DND-41 (cell line): ENCODE results near the gene SERINC5.

ENCODE experiments used
- ATAC-seq: fragments of 200-7000 bp; cut with Tn5 transposase; 3 replicates; pipeline ENCODE4 v1.9.1; 2021; ENCODE audit warnings: low read depth; ENCODE audit not compliant: insufficient read depth
- DNase-seq: peaks from one replicate; pipeline ENCODE4 v3.0.0-alpha.2; 2020
- H2AFZ ChIP-seq: 2 replicates; pipeline ENCODE4 v1.6.0; 2012; ENCODE audit warnings: low read depth, low read length
- H3K27ac ChIP-seq: 2 replicates; pipeline ENCODE4 v1.5.1; 2012; ENCODE audit warnings: low read length, inconsistent platforms
- H3K27me3 ChIP-seq: fragments of 200-600 bp; sonication (generic); 2 replicates; pipeline ENCODE4 v1.6.0; 2012; ENCODE audit warnings: low read length, mild to moderate bottlenecking, inconsistent platforms; ENCODE audit not compliant: insufficient read depth, poor library complexity
- H3K36me3 ChIP-seq: 2 replicates; pipeline ENCODE4 v1.5.1; 2012; ENCODE audit warnings: low read length, inconsistent platforms; ENCODE audit not compliant: insufficient read depth
- H3K4me1 ChIP-seq: 2 replicates; pipeline ENCODE4 v1.5.1; 2012; ENCODE audit warnings: mild to moderate bottlenecking, low read length; ENCODE audit not compliant: insufficient read depth
- H3K4me2 ChIP-seq: 2 replicates; pipeline ENCODE4 v1.6.0; 2012; ENCODE audit warnings: mild to moderate bottlenecking, moderate library complexity, low read length, inconsistent platforms; ENCODE audit not compliant: insufficient read depth
- H3K4me3 ChIP-seq, 2 experiments: fragments of 200-600 bp in 1 of 2; shearing (Covaris generic) in 1 of 2; 2 replicates each; pipeline ENCODE4 v1.5.1; 2012 to 2016; ENCODE audit warnings: inconsistent platforms in 2 of 2, low read length in 2 of 2, mild to moderate bottlenecking in 2 of 2, low read depth in 1 of 2, moderate library complexity in 1 of 2
- H3K79me2 ChIP-seq: 2 replicates; pipeline ENCODE4 v1.6.0; 2012; ENCODE audit warnings: low read length, inconsistent platforms; ENCODE audit not compliant: insufficient read depth
- H3K9ac ChIP-seq: 2 replicates; pipeline ENCODE4 v1.6.0; 2012; ENCODE audit warnings: low read depth, mild to moderate bottlenecking, inconsistent platforms, low read length, moderate library complexity
- H3K9me3 ChIP-seq: 2 replicates; pipeline ENCODE4 v1.5.1; 2012; ENCODE audit warnings: low read length, moderate library complexity, mild to moderate bottlenecking, inconsistent platforms; ENCODE audit not compliant: insufficient read depth, severe bottlenecking
- H4K20me1 ChIP-seq: 2 replicates; pipeline ENCODE4 v1.6.0; 2012; ENCODE audit warnings: low read length; ENCODE audit not compliant: insufficient read depth
- CTCF ChIP-seq: IDR thresholded peaks from 2 replicates; pipeline ENCODE4 v1.5.1; 2012; ENCODE audit warnings: borderline replicate concordance, low read length, moderate library complexity, mild to moderate bottlenecking; ENCODE audit not compliant: poor library complexity, severe bottlenecking; ENCODE audit errors: extremely low read depth
- EZH2 ChIP-seq: IDR thresholded peaks from 3 replicates; pipeline ENCODE4 v1.6.1; 2012; ENCODE audit warnings: borderline replicate concordance, low read depth, mild to moderate bottlenecking, moderate library complexity, low read length, inconsistent platforms; ENCODE audit not compliant: severe bottlenecking

Gene SERINC5

GRCh38 chr5:80149161-80149609 is 106.7 kb downstream of the SERINC5 start:
- Histone ChIP-seq H3K27me3 (no peaks in the 10 kb centered on the region), H3K4me2 (no peak overlapping the region), H4K20me1 (no peaks in the 10 kb centered on the region), H3K27ac (no peak overlapping the region; the same call in 1 of the 2 replicates), H2AFZ (no peak overlapping the region), H3K9ac (no peak overlapping the region), H3K4me1 (no peaks in the 10 kb centered on the region), H3K79me2 (no peaks in the 10 kb centered on the region), H3K36me3 (peaks cover 73% of the 10 kb centered on the region), H3K9me3 (no peaks in the 10 kb centered on the region), H3K4me3 (no peak overlapping the region)
- TF ChIP-seq EZH2: no peak
- no peak for TF ChIP-seq CTCF
- no peak for ATAC-seq
- DNase-seq: no peak

GRCh38 chr5:80147119-80147815 is 108.6 kb downstream of the SERINC5 start:
- peaks cover 84% of the 10 kb centered on the region for H3K36me3 ChIP-seq
- H3K4me1 ChIP-seq: no peaks in the 10 kb centered on the region
- no peak for DNase-seq
- ATAC-seq: no peak
- H4K20me1 ChIP-seq: no peaks in the 10 kb centered on the region
- no peaks in the 10 kb centered on the region for H3K79me2 ChIP-seq
- H3K27me3 ChIP-seq: no peaks in the 10 kb centered on the region
- H3K4me2 ChIP-seq: no peak overlapping the region
- H3K4me3 ChIP-seq: no peak overlapping the region
- no peaks in the 10 kb centered on the region for H3K9me3 ChIP-seq
- TF ChIP-seq EZH2 (no peak), CTCF (no peak)
- no peak overlapping the region for H2AFZ ChIP-seq
- H3K9ac ChIP-seq: no peak overlapping the region
- peak overlapping the region; percentile 43 for H3K27ac ChIP-seq

GRCh38 chr5:80146046-80146445 is 109.8 kb downstream of the SERINC5 start:
- no peak overlapping the region for H3K9ac ChIP-seq
- no peaks in the 10 kb centered on the region for H3K27me3 ChIP-seq
- no peak overlapping the region for H3K27ac ChIP-seq
- DNase-seq (no peak), ATAC-seq (no peak)
- H3K4me3 ChIP-seq: no peak overlapping the region
- H3K4me2 ChIP-seq: no peak overlapping the region
- no peaks in the 10 kb centered on the region for H3K4me1 ChIP-seq
- H2AFZ ChIP-seq: no peak overlapping the region
- no peaks in the 10 kb centered on the region for H4K20me1 ChIP-seq
- TF ChIP-seq CTCF (no peak), EZH2 (no peak)
- peaks cover 78% of the 10 kb centered on the region for H3K36me3 ChIP-seq
- no peaks in the 10 kb centered on the region for H3K9me3 ChIP-seq
- no peaks in the 10 kb centered on the region for H3K79me2 ChIP-seq
